Common myeloid progenitor, CD34-positive (primary cell): ENCODE results near the gene SPATA32.

Experiments
- CTCF ChIA-PET: fragments of 350-600 bp; sonication (Branson Sonifier 250); formaldehyde crosslinking; loops from one replicate; lab custom pipeline; 2021; ENCODE audit warnings: antibody characterized with exemption; lab: Charles Lee
- POLR2A ChIA-PET: fragments of 350-600 bp; sonication (Branson Sonifier 250); formaldehyde crosslinking; loops from one replicate; lab custom pipeline; 2021; ENCODE audit warnings: antibody characterized with exemption; lab: Charles Lee
- DNase-seq, 3 donors: peaks; one replicate each; pipeline versions ENCODE4 v3.0.0 to v3.0.0-alpha.2; 2013
- H3K27ac ChIP-seq, 2 experiments: 1 replicate in 1 of 2; 2 replicates in 1 of 2; pipeline ENCODE4 v1.7.0; 2013; ENCODE audit warnings: inconsistent platforms in 2 of 2, low read length in 2 of 2, mild to moderate bottlenecking in 2 of 2, low read depth in 1 of 2, moderate library complexity in 1 of 2; ENCODE audit not compliant: severe bottlenecking in 2 of 2, insufficient read depth in 1 of 2, poor library complexity in 1 of 2
- H3K27me3 ChIP-seq, 5 experiments: replicated peaks in 2 of 5; 1 replicate in 3 of 5; 2 replicates in 2 of 5; pipeline versions ENCODE4 v1.6.1 to v1.7.0; 2013; ENCODE audit warnings: low read length in 4 of 5, mild to moderate bottlenecking in 2 of 5, moderate library complexity in 2 of 5, inconsistent platforms in 1 of 5; ENCODE audit not compliant: insufficient read depth in 5 of 5, control insufficient read depth in 4 of 5
- H3K36me3 ChIP-seq, 4 experiments: 1 replicate in 2 of 4; 2 replicates in 2 of 4; pipeline versions ENCODE4 v1.6.1 to v1.7.0; 2013; ENCODE audit warnings: low read length in 3 of 4, control low read depth in 1 of 4, mild to moderate bottlenecking in 1 of 4; ENCODE audit not compliant: control insufficient read depth in 4 of 4, insufficient read depth in 4 of 4
- H3K4me1 ChIP-seq, 4 experiments: 1 replicate in 3 of 4; 2 replicates in 1 of 4; pipeline versions ENCODE4 v1.6.1 to v1.7.1; 2013; ENCODE audit warnings: low read length in 3 of 4, mild to moderate bottlenecking in 3 of 4, control low read depth in 1 of 4, inconsistent platforms in 1 of 4, moderate library complexity in 1 of 4; ENCODE audit not compliant: control insufficient read depth in 4 of 4, insufficient read depth in 4 of 4; ENCODE audit errors: control extremely low read depth in 1 of 4
- H3K4me3 ChIP-seq, 7 experiments: 1 replicate in 4 of 7; 2 replicates in 3 of 7; pipeline versions ENCODE4 v1.5.1 to v1.7.0; 2013; ENCODE audit warnings: mild to moderate bottlenecking in 7 of 7, low read length in 6 of 7, moderate library complexity in 6 of 7, inconsistent platforms in 2 of 7, low read depth in 2 of 7, control low read depth in 1 of 7; ENCODE audit not compliant: insufficient read depth in 4 of 7, control insufficient read depth in 1 of 7; ENCODE audit errors: extremely low read depth in 1 of 7
- H3K9me3 ChIP-seq, 5 experiments: 1 replicate in 4 of 5; 2 replicates in 1 of 5; pipeline versions ENCODE4 v1.6.1 to v1.7.1; 2013; ENCODE audit warnings: low read length in 4 of 5, mild to moderate bottlenecking in 2 of 5, inconsistent platforms in 1 of 5, low read depth in 1 of 5, moderate library complexity in 1 of 5; ENCODE audit not compliant: control insufficient read depth in 4 of 5, insufficient read depth in 2 of 5; ENCODE audit errors: control extremely low read depth in 1 of 5
- WGBS: methylation state at CpG from one replicate; pipeline ENCODE4 v1.1.5; 2013; ENCODE audit not compliant: insufficient coverage; 5-methylcytosine and 5-hydroxymethylcytosine counted together

SPATA32 gene

GRCh38 chr17:45282683-45283644, 21.1 kb upstream of the SPATA32 start:
- POLR2A ChIA-PET, result no interaction called here
- DNase-seq, result peak in 1 of 3 donors; percentile 11
- 84% methylated on average over 15 of the region's 21 CpGs for WGBS

GRCh38 chr17:45279898-45280297, 18.0 kb upstream of the SPATA32 start:
- no peaks in the 10 kb centered on the region for H3K27me3 ChIP-seq
- no peak overlapping the region for H3K4me3 ChIP-seq
- DNase-seq, result no peak
- ChIA-PET POLR2A (no interaction called here), CTCF (interaction anchor here (0.7 to 7.6 kb wide), 2 partner anchors 14 to 109 kb away, joined by 3 to 169 read pairs; no protein-coding TSS in a partner anchor)
- peaks cover 0 to 13% (median 8%) of the 10 kb centered on the region in 4 experiments for H3K4me1 ChIP-seq
- 100% methylated on average over 3 of the region's 3 CpGs for WGBS
- H3K27ac ChIP-seq, result no peak overlapping the region
- no peaks in the 10 kb centered on the region for H3K9me3 ChIP-seq
- H3K36me3 ChIP-seq, result peaks cover 11 to 43% (median 28%) of the 10 kb centered on the region in 4 experiments

More at GRCh38 chr17:45282683-45283644, 21.1 kb upstream of the SPATA32 start:
- Histone ChIP-seq H3K9me3 (no peaks in the 10 kb centered on the region), H3K27me3 (no peaks in the 10 kb centered on the region), H3K27ac (no peak overlapping the region), H3K4me1 (peaks cover 0 to 9% (median 2%) of the 10 kb centered on the region in 4 experiments), H3K4me3 (no peak overlapping the region), H3K36me3 (peaks cover 14 to 66% (median 46%) of the 10 kb centered on the region in 4 experiments)
- CTCF ChIA-PET, result interaction anchor here (0.5 to 3.1 kb wide), 13 partner anchors 8 to 147 kb away, joined by 3 to 11 read pairs (median 4); partner anchors contain the start of genes ACBD4 and MAP3K14

DNA sequence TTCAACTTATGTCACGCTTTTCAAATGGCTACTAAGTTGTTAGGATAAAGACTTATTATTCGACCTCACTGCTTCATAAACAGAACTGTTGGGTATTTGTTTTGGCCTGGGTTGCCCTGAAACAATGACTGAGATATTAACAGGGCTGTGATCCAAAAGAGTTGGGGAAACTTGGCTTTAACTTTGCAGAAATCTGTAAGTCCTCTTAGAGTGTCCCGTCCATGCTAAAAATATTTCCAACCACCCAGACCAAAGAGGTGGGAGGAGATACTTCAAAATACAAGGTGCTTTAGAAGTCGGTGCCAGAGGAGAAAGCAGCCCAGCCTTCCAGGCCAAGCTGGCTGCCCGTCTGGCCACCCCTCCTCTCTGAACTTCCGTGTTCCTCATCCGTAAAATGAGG, 16.1 kb upstream of the SPATA32 start:
- H3K27ac ChIP-seq, result no peak overlapping the region
- H3K36me3 ChIP-seq, result peaks cover 3 to 41% (median 27%) of the 10 kb centered on the region in 4 experiments
- CTCF ChIA-PET, result interaction anchor here (0.7 to 7.6 kb wide), 25 partner anchors 9 to 130 kb away, joined by 3 to 169 read pairs (median 6); partner anchors contain the start of gene MAP3K14
- no peak for DNase-seq
- POLR2A ChIA-PET, result interaction anchor here (1.0 to 1.3 kb wide), 2 partner anchors 29 to 34 kb away, joined by 3 read pairs; no protein-coding TSS in a partner anchor
- no peaks in the 10 kb centered on the region for H3K9me3 ChIP-seq
- H3K27me3 ChIP-seq, result no peaks in the 10 kb centered on the region
- WGBS, result 88% methylated on average over 6 of the region's 7 CpGs
- H3K4me1 ChIP-seq, result peaks cover 0 to 10% (median 6%) of the 10 kb centered on the region in 4 experiments
- no peak overlapping the region for H3K4me3 ChIP-seq

- Histone ChIP-seq H3K36me3 (peaks cover 0 to 39% (median 23%) of the 10 kb centered on the region in 4 experiments), H3K27ac (no peak overlapping the region), H3K4me1 (peaks cover 0 to 6% (median 6%) of the 10 kb centered on the region in 4 experiments), H3K4me3 (no peak overlapping the region), H3K27me3 (no peaks in the 10 kb centered on the region), H3K9me3 (no peaks in the 10 kb centered on the region)
- DNase-seq, result peak; percentile 95 to 98 (median 95)
- CTCF ChIA-PET, result interaction anchor here (0.7 to 7.6 kb wide), 34 partner anchors 10 to 142 kb away, joined by 3 to 169 read pairs (median 4); partner anchors contain the start of genes ACBD4 and MAP3K14
- WGBS, result 25% methylated on average over 13 of the region's 16 CpGs
- POLR2A ChIA-PET, result interaction anchor here (1.1 to 1.3 kb wide), 2 partner anchors 35 to 108 kb away, joined by 3 to 5 read pairs; no protein-coding TSS in a partner anchor
Observed at GRCh38 chr17:45277216-45277849, 15.4 kb upstream of the SPATA32 start.

DNA sequence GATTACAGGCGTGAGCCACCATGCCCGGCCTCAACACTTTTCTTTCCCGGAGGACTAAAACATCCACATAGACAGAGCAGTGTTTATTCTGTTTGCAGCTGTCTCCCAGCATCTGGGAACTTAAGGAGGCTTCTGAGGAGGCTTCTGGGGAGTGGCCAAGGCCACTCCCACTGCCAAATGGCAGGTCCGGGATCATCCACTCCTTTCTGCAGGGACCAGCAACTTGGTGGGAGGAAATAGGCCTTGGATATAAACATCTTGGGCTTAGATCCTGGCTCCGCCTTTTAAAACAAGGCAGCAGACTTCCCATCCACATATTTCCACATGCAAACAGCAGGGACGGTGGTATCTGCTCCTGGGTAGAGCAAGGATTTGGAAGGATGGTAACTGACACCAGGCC, 14.1 kb upstream of the SPATA32 start:
- DNase-seq, result no peak

DNA sequence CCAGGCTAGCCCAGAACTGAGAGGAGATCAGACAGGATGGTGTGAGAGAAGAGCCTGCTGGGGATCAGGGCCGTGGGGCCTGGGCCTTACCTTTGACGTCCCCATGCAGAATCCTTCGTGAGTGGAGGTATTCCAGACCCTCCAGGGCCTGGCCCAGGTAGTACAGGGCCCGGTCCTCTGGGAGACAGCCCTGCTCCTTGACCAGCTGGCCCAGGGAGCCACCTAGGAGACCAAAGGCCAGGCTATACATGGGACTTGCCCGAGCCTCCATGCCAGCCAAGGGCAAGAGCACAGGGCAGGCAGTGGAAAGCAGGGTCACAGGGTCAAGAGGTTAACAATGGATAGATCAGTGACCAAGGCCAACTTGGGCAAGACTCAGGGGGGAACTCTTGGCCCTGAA, 12.1 kb upstream of the SPATA32 start:
- H3K36me3 ChIP-seq, result peaks cover 11 to 50% (median 36%) of the 10 kb centered on the region in 4 experiments
- CTCF ChIA-PET, result interaction anchor here (0.6 to 7.6 kb wide), 8 partner anchors 8 to 132 kb away, joined by 3 to 169 read pairs (median 5); partner anchors contain the start of gene MAP3K14
- no peaks in the 10 kb centered on the region for H3K27me3 ChIP-seq
- peaks cover 0 to 6% (median 6%) of the 10 kb centered on the region in 4 experiments for H3K4me1 ChIP-seq
- no peak for DNase-seq
- POLR2A ChIA-PET, result no interaction called here
- no peaks in the 10 kb centered on the region for H3K9me3 ChIP-seq
- H3K4me3 ChIP-seq, result no peak overlapping the region
- H3K27ac ChIP-seq, result no peak overlapping the region
- WGBS, result 100% methylated on average over 4 of the region's 5 CpGs

More for the DNA sequence above, 14.1 kb upstream of the SPATA32 start:
- H3K27me3 ChIP-seq, result no peaks in the 10 kb centered on the region
- no peaks in the 10 kb centered on the region for H3K9me3 ChIP-seq
- POLR2A ChIA-PET, result no interaction called here
- WGBS, result 100% methylated on average over 2 of the region's 6 CpGs
- H3K4me3 ChIP-seq, result no peak overlapping the region
- H3K27ac ChIP-seq, result no peak overlapping the region
- peaks cover 0 to 6% (median 6%) of the 10 kb centered on the region in 4 experiments for H3K4me1 ChIP-seq
- H3K36me3 ChIP-seq, result peaks cover under 1 to 39% (median 26%) of the 10 kb centered on the region in 4 experiments
- CTCF ChIA-PET, result interaction anchor here (1.0 to 7.6 kb wide), 17 partner anchors 10 to 119 kb away, joined by 3 to 169 read pairs (median 8); partner anchors contain the start of gene MAP3K14
